ENCODE data around the gene USP7. TPM values are rescaled to one million over a fixed set of nuclear protein-coding genes. Genes with fewer than 3 reads are reported as not detected.
A peak's percentile ranks its signal among the peaks of the same experiment; 100 is the strongest.

The USP7 gene
- total and polyA plus RNA-seq, 10 of the 15 experiments (the other 5 are each of a cell fraction or from before 2014, with no cell fraction given), result 16.2 to 133 (median 60.5) TPM

- FAIRE-seq (no peak), DNase-seq (ENCODE audit: low read depth, low spot score) (no peak), ATAC-seq (no peak)
- H3K9me3 ChIP-seq (replicated peaks; ENCODE audit: control insufficient read depth, insufficient read depth, low read length), result no peaks in the 10 kb centered on the region
- TF ChIP-seq MLLT1 (IDR thresholded peaks at IDR 0.05) (no peak), E4F1 (IDR thresholded peaks at IDR 0.05; ENCODE audit: borderline replicate concordance, partially characterized antibody) (no peak), NFXL1 (IDR thresholded peaks at IDR 0.05; ENCODE audit: borderline replicate concordance) (no peak), BCLAF1 (IDR thresholded peaks at IDR 0.05) (no peak), ZNF207 (IDR thresholded peaks at IDR 0.05; ENCODE audit: borderline replicate concordance) (no peak), FOS (IDR thresholded peaks at IDR 0.05; ENCODE audit: borderline replicate concordance, extremely low read depth, insufficient read length) (no peak), KAT2A (conservative IDR thresholded peaks at IDR 0.05; ENCODE audit: control insufficient read depth, low read depth, low read length) (no peak), NRF1 (conservative IDR thresholded peaks at IDR 0.05; ENCODE audit: low read depth, low read length) (no peak), JUND (IDR thresholded peaks at IDR 0.05; ENCODE audit: low read depth, low read length) (no peak), ELK1 (IDR thresholded peaks at IDR 0.05; ENCODE audit: low read depth, low read length) (no peak), NFIC (IDR thresholded peaks at IDR 0.05; ENCODE audit: low read depth, low read length) (no peak), ATF7 (IDR thresholded peaks at IDR 0.05; ENCODE audit: low read depth) (no peak)
- 98% methylated on average over 2 of the region's 2 CpGs for WGBS (ENCODE audit: insufficient coverage, insufficient replicate concordance, low lambda C conversion rate, missing lambda C conversion rate)
- no TSS peak for BruUV-seq (replicated peaks)
- POLR2A ChIA-PET, result interaction anchor here (0.5 to 1.5 kb wide), 4 partner anchors 13 to 170 kb away, joined by 3 to 6 read pairs (median 4); no protein-coding TSS in a partner anchor
- CTCF ChIA-PET, result interaction anchor here (0.5 to 2.9 kb wide), 5 partner anchors 19 to 1713 kb away, joined by 3 to 11 read pairs (median 4); no protein-coding TSS in a partner anchor
- SMC1A ChIA-PET (ENCODE audit: uncharacterized antibody, unreplicated experiment), result interaction anchor here (0.9 to 1.0 kb wide), 2 partner anchors 8 to 44 kb away, joined by 5 to 6 read pairs; no protein-coding TSS in a partner anchor
- no peak overlapping the region; the same call in 1 of the 2 replicates for H3K4me3 ChIP-seq
- H3K27ac ChIP-seq (ENCODE audit: control insufficient read depth, insufficient read depth), result no peak overlapping the region
- H4K20me1 ChIP-seq (ENCODE audit: control insufficient read depth, insufficient read depth), result peaks cover 47% of the 10 kb centered on the region
- peaks cover 63% of the 10 kb centered on the region for H3K4me1 ChIP-seq (ENCODE audit: control insufficient read depth, insufficient read depth, low read length)
- peak overlapping the region; percentile 26; the same call in 1 of the 2 replicates for H3K4me2 ChIP-seq (ENCODE audit: control insufficient read depth, insufficient read depth)
- no peak overlapping the region for H2AFZ ChIP-seq (ENCODE audit: control insufficient read depth, low read depth, low read length)
- in situ Hi-C loops (cut with MboI) (no loop called here), intact Hi-C loops (cut with micrococcal nuclease; ENCODE audit: unreplicated experiment) (no loop called here)
- peaks cover 1 to 2% of the 10 kb centered on the region in 2 experiments; a peak in 2 of 4 replicates for H3K36me3 ChIP-seq (ENCODE audit: control insufficient read depth in 2 of 2, insufficient read depth in 2 of 2, low read length in 1 of 2)
- peaks cover 94% of the 10 kb centered on the region for H3K79me2 ChIP-seq (ENCODE audit: control insufficient read depth, insufficient read depth, low read length)
- H3K9ac ChIP-seq (ENCODE audit: control insufficient read depth, insufficient read depth, low read length), result no peak overlapping the region; the same call in 1 of the 2 replicates
- H3K27me3 ChIP-seq (replicated peaks in 1 of 2; ENCODE audit: control insufficient read depth in 2 of 2, insufficient read depth in 2 of 2, low read length in 1 of 2), result no peaks in the 10 kb centered on the region
- RAD21 ChIA-PET (ENCODE audit: unreplicated experiment), result interaction anchor here (1.1 to 1.8 kb wide), 2 partner anchors 10 to 19 kb away, joined by 5 read pairs; no protein-coding TSS in a partner anchor
These were observed 7.9 kb downstream of the USP7 start for GRCh38 chr16:8955828-8956227.

Data from GM12878 (cell line).